Skeletal muscle cell (primary cell): ENCODE results near the gene UBE3B.
"Not testable (repeated sequence)": the region's sequence is repeated elsewhere in the genome, so short reads cannot be mapped to it uniquely, and the experiment has no call there.

ENCODE experiments used
- DNase-seq: peaks from one replicate; pipeline ENCODE4 v3.0.0-alpha.2; 2010; ENCODE audit warnings: low read depth
- H3K4me3 ChIP-seq: 2 replicates; pipeline ENCODE4 v1.5.1; 2011; ENCODE audit warnings: low read depth, mild to moderate bottlenecking, control low read depth, low read length, moderate library complexity

UBE3B gene, protein sequence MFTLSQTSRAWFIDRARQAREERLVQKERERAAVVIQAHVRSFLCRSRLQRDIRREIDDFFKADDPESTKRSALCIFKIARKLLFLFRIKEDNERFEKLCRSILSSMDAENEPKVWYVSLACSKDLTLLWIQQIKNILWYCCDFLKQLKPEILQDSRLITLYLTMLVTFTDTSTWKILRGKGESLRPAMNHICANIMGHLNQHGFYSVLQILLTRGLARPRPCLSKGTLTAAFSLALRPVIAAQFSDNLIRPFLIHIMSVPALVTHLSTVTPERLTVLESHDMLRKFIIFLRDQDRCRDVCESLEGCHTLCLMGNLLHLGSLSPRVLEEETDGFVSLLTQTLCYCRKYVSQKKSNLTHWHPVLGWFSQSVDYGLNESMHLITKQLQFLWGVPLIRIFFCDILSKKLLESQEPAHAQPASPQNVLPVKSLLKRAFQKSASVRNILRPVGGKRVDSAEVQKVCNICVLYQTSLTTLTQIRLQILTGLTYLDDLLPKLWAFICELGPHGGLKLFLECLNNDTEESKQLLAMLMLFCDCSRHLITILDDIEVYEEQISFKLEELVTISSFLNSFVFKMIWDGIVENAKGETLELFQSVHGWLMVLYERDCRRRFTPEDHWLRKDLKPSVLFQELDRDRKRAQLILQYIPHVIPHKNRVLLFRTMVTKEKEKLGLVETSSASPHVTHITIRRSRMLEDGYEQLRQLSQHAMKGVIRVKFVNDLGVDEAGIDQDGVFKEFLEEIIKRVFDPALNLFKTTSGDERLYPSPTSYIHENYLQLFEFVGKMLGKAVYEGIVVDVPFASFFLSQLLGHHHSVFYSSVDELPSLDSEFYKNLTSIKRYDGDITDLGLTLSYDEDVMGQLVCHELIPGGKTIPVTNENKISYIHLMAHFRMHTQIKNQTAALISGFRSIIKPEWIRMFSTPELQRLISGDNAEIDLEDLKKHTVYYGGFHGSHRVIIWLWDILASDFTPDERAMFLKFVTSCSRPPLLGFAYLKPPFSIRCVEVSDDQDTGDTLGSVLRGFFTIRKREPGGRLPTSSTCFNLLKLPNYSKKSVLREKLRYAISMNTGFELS

GRCh38 chr12:109477185-109477962, at the start of gene UBE3B, which contains the start of gene KCTD10:
Gene UBE3B (plus strand): TSS chr12:109477634. CDS start chr12:109483552, 5,918 bp downstream.
Gene KCTD10 (minus strand): TSS chr12:109477300. CDS start chr12:109477262, 38 bp downstream.
- DNase-seq: peak; percentile 70
- H3K4me3 ChIP-seq: peak within 1 kb of the TSS; percentile 99

GRCh38 chr12:109428037-109428629, 49.3 kb upstream of the UBE3B start:
- H3K4me3 ChIP-seq: no peak overlapping the region
- peak; percentile 25 for DNase-seq

- not testable (repeated sequence) for DNase-seq, H3K4me3 ChIP-seq
Measured at GRCh38 chr12:109428804-109429203, 48.6 kb upstream of the UBE3B start.

GRCh38 chr12:109430244-109430643, 47.2 kb upstream of the UBE3B start:
- no peak overlapping the region for H3K4me3 ChIP-seq
- DNase-seq: no peak

DNA sequence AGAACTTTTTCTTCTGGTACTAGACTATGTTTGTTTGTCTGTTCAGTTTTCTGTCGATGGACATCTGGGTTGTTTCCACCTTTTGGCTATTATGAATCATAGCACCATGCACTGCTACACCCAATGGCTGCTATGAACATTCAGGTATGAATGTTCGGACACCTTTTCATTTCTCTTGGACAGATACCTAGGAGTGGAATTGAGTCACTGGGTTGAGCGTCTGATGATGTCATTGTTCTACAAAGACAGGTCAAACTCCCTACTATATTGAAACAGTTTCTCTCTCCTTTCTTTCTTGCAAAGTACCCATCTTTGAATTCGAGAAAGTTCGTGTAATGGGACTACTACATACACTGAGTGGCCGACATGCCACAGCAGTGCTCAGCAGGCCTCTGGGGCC, 45.0 kb upstream of the UBE3B start:
- no peak for DNase-seq

GRCh38 chr12:109432842-109433304, 44.6 kb upstream of the UBE3B start:
- peak; percentile 57 for DNase-seq
- H3K4me3 ChIP-seq: no peak overlapping the region

More for the DNA sequence above, 45.0 kb upstream of the UBE3B start:
- no peak overlapping the region for H3K4me3 ChIP-seq

DNA sequence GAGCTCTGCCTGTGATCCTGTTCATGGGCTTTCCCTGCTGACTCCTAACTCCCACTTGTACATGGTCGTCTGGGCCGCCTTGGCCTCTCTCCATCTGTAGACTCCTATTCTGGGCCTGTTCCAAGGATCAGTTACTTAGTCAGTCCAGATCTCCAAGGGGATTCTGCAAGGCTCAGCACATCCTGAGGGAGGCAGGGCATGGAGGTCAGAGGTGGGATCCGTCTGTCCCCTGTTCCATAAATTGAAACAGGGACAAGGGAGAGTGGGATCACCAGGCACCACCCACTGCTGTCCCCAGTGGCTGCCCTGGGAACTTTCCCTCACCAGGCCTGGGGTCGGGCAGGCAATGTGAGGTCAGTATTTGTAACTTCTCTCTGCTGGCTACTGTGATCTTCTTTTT, 43.8 kb upstream of the UBE3B start:
- DNase-seq: peak; percentile 17
- no peak overlapping the region for H3K4me3 ChIP-seq

- no peak for DNase-seq
- H3K4me3 ChIP-seq: no peak overlapping the region
Measured at GRCh38 chr12:109434582-109434981, 42.9 kb upstream of the UBE3B start.

DNA sequence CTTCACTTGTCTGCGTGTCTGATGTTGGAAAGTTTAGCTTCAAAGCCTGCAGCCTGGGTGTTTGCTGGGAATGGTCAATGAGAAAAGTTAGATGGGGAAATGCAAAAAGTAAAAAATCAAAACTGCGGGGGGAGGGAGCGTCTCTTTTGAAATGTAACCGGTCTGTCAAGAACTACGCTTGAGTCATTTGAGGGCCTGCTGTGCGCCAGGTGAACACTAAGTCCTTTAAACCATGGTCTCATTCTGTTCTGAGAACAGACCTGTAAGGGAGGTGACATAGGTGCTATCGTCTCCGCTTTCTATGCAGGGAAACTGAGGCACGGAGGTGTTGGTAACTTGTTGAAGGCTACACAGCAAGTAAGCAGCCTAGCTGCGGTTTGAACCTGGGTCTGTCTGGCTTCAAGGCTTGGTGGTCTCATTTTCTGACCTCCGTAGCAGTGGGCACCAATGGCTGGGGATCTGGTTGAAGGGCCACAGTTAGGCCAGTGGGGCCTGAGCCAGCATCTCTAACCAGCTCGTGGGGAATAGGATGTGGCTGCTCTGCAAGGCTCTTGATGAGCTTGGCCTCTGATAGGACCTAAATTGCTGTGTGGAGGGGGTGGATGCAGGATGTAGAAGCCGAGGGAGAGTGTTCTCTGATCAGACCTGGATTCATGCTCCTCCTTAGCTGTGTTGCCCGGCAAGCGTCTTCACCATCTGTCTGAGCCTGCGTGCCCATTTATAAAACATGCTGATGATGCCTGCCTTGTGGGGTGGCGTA, 41.8 kb upstream of the UBE3B start:
- DNase-seq: no peak

GRCh38 chr12:109436188-109436560, 41.3 kb upstream of the UBE3B start:
- no peak overlapping the region for H3K4me3 ChIP-seq
- DNase-seq: no peak

More for the DNA sequence above, 41.8 kb upstream of the UBE3B start:
- no peak overlapping the region for H3K4me3 ChIP-seq

- no peak for DNase-seq
- no peak overlapping the region for H3K4me3 ChIP-seq
Measured at GRCh38 chr12:109439181-109439580, 38.3 kb upstream of the UBE3B start.

- DNase-seq, H3K4me3 ChIP-seq: not testable (repeated sequence)
Measured at GRCh38 chr12:109439951-109440350, 37.5 kb upstream of the UBE3B start.

GRCh38 chr12:109440851-109441490, 36.5 kb upstream of the UBE3B start:
- DNase-seq: no peak
- no peak overlapping the region for H3K4me3 ChIP-seq

- no peak for DNase-seq
- H3K4me3 ChIP-seq: no peak overlapping the region
Measured at GRCh38 chr12:109443794-109444193, 33.6 kb upstream of the UBE3B start.

- DNase-seq: no peak
- no peak overlapping the region for H3K4me3 ChIP-seq
Measured at GRCh38 chr12:109444259-109444658, 33.2 kb upstream of the UBE3B start.

- H3K4me3 ChIP-seq: no peak overlapping the region
- peak; percentile 65 for DNase-seq
Measured at GRCh38 chr12:109445191-109445609, 32.2 kb upstream of the UBE3B start.

DNA sequence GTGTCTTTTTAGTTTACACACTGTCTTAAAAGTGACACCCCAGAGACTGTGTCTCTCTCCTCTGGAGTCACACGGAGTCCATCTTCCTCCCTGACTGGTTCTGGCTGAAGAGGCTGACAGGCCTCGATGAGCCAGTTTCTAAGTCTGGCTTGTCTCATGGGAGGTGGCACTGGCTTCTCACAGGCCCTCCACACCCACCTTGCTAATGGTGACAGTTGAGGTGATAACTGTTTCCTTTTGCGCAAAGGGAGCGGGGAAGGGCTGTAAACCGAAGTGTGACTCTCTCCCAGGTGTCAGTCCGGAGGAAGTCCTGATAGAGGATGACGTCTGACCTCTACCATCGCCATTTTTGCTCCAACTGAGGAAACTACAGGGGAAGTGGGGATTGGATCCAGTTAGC, 30.6 kb upstream of the UBE3B start:
- DNase-seq: no peak
- H3K4me3 ChIP-seq: no peak overlapping the region

GRCh38 chr12:109447482-109447881, 30.0 kb upstream of the UBE3B start:
- no peak overlapping the region for H3K4me3 ChIP-seq
- no peak for DNase-seq
